ENCODE data around the gene SYNGR4.
"Not testable (repeated sequence)": the region's sequence is repeated elsewhere in the genome, so short reads cannot be mapped to it uniquely, and the experiment has no call there.

SYNGR4 gene

GRCh38 chr19:48342414-48342738 lies 21.8 kb upstream of the SYNGR4 start:
- no peak for DNase-seq

DNA sequence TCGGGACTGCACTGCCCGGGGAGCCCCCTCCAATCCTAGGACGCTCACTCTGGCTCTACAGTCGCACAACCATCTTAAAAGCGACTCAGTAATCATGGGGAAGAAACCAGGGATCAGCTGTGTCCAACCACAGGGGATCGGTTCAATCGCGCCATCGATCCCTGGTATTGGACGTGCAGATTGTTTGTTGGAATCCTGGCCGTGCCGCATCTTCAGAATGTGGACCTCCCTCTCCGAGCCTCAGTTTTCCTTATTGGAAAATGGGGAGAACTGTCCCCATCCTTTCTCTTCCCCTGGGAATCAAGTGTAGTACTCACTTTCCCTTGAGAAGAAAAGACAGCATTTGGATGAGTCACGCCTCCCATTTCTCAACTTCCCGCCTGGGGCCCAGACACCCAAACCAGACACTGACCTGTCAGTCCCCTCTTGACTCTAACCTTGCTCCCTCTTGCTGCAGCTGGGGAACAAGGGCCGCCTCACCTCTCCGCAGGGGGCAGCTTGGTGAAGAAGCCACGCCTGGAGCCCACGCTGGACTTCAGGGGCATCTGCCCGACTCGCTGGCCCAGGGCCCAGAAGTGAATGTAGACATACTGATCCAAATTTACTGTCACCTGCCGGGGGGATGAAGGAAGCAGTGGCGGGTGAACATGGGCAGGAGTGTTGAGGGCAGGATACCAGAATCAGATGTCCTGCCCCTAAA lies 21.2 kb upstream of the SYNGR4 start:
- DNase-seq = no peak

DNA sequence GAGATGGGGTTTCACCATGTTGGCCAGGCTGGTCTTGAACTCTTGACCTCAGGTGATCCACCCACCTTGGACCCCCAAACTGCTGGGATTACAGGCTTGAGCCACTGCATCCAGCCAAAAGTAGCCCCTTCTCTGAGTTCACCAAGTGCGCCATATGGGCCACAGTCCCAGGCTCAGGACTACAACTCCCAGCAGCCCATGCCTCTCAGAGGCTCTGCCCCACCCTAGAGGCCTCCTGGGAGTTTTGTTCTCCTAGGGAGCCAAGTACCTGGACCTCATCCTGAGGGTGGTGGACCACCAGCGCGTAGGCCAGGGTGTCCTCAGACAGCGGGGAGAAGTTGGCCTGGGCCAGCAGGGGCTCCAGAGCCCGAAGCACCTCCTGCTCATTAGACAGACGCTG lies 19.3 kb upstream of the SYNGR4 start:
- no peak for DNase-seq

DNA sequence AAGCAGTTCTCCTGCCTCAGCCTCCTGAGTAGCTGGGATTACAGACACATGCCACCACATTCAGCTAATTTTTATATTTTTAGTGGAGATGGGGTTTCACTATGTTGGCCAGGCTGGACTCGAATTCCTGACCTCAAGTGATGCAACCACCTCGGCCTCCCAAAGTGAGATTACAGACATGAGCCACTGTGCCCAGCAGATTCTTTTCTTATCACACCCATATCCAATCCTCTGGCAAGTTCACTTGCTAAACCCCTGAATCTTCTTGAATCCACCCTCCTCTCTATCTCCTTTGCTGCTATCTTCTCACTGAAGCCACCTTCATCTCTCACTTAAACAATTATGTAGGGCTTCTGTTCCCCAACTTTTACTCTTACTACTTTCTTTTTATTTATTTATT lies 18.0 kb upstream of the SYNGR4 start:
- no peak for DNase-seq

- no peak for DNase-seq
Observed at GRCh38 chr19:48348045-48348444, 16.1 kb upstream of the SYNGR4 start.

GRCh38 chr19:48348737-48349136 lies 15.4 kb upstream of the SYNGR4 start:
- DNase-seq = no peak

DNA sequence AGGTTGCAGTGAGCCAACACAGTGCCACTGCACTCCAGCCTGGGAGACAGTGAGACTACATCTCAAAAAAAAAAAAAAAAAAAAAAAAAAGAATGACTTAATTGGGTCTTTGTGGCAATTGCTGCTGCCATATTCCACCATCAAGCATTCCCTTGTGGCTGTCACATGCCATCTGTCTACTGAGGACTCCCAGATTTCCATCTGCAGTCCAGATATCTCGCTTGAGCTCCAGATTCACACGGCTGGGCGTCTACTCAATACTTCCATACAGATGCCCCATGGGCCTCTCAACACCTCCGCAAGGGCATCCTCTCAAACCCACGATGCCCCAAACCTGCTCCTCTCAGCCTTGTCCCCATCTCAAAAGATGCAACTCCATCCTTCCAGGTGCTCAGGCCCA lies 13.3 kb upstream of the SYNGR4 start:
- DNase-seq = no peak

DNA sequence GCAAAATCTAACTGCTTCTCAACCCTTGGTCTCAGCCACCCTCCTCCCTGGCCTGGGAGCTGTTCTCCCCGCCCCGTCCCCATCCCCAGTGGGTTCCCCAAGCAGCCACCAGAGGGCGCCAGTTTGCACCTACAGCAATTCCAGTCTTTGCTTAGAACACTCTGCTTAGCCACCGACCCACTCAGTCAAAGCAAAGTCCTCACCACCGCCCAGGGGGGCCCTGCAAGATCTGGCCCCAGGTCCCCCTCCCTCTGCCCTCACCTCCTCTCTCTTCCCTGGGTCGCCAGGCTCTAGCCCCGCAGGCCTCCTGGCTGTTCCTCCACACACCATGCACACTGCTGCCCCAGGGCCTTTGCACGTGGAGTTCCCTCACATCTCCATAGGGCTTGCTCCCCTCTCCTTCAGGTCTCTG lies 12.8 kb upstream of the SYNGR4 start:
- peak; percentile 70 for DNase-seq

DNA sequence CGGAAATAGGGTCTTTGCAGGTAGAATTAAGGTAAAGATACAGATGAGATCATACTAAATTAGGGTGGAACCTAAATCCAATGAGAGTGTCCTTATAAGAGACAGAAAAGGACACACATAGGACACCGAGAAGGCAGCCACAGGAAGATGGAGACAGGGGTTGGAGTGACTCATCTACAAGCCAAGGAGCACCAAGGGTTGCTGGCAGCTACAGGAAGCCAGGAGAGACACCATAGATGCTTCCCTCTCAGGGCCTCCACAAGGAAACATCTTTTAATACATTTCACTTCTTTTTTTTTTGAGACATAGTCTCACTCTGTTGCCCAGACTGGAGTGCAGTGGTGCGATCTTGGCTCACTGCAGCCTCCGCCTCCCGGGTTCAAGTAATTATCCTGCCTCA lies 10.5 kb upstream of the SYNGR4 start:
- no peak for DNase-seq

DNA sequence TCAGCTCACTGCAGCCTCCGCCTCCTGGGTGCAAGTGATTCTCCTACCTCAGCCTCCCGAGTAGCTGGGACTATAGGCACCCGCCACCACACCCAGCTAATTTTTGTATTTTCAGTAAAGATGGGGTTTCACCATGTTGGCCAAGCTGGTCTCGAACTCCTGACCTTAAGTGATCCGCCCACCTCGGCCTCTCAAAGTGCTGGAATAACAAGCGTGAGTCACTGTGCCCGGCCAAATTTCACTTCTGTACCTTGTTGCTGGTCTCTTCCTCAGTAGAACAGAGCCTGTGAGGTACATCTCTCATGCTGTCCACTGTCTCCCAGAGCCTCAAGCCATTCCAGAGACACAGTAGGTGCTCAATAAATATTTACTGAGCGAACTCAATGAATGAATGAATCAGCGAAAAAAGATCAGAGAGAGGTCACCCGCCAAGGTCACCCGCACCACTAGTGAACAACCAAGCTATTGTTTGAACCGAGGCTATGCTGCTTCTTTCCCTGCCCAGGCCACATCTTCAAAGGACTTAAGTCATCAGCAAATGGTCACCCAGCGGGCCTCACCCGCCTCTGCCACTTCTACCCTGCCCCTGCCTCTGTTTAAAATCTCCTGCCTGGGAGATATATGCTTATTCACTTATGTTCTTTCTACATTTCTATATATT lies 9.7 kb upstream of the SYNGR4 start:
- DNase-seq = peak; percentile 34

GRCh38 chr19:48355365-48355954 lies 8.7 kb upstream of the SYNGR4 start:
- no peak for DNase-seq

DNA sequence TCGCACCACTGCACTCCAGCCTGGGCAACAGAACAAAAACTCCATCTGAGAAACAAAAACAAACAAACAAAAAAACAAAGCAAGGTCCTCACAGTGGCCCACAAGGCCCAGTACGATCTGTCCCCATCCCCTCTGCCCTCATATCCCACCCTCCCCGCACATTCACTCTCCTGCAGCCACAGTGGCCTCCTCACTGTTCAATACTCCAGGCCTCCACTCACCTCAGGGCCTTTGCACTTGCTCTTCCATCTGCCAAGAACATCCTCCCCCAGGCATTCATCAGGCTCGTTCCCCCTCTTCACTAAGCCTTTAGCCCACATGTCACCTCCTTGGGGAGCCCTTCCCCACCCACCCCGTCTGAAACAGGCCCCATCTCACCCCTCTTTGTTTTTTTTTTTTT lies 5.0 kb upstream of the SYNGR4 start:
- DNase-seq = no peak

DNA sequence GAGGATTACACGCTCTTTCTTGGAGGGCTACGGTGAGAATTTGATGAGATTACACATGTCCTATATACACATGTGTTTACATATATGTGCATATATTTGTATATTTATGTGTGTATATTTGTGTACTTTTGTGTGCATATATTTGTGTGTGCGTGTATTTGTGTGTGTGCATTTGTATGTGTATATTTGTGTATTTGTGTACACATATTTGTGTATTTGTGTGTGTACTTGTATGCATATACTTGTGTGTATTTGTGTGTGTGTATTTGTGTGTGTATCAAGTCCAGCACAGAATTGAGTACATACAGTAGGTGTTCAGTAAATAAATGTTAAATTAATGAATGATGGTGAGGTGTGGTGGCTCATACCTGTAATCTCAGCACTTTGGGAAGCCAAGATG lies 2.3 kb upstream of the SYNGR4 start:
- no peak for DNase-seq

- DNase-seq = peak; percentile 99
Observed at GRCh38 chr19:48362716-48363499, 1.3 kb upstream of the SYNGR4 start.

GRCh38 chr19:48363500-48363809 lies 712 bp upstream of the SYNGR4 start:
- peak; percentile 76 for DNase-seq

DNA sequence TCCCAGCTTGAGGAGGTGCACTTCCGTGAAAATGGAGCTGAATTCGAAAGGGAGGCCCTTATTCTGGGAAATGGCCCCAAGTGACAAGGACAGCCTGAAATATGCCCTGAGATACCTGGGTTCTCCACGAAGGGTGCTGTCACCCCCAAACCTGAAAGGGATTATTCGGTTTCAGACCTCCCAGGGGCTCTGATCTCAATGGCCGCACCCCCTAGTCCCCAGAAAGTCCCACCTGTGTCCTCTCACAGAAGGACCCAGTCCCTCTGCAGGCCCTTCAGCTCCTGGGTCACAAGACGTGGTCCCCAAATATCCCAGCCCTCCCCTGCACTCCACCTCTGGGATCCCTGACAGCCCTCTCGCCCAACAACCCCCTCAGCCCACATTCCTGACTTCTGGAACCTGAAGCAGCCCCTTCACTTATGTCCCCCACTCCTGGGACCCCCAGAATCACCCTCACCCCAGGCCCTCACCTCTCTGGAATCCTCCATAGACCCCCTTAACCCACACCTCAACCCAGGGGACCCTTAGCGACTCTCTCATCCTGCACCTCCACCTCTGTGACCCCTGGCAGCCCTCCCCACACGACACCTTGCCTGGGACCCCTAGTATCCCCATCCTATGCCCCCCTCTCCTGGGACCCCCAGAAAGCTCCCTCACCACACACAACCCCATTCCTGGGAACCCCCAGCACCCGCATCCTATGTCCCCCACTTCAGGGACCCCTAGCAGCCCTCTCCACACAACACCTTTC lies 606 bp downstream of the SYNGR4 start:
- DNase-seq = no peak

DNA sequence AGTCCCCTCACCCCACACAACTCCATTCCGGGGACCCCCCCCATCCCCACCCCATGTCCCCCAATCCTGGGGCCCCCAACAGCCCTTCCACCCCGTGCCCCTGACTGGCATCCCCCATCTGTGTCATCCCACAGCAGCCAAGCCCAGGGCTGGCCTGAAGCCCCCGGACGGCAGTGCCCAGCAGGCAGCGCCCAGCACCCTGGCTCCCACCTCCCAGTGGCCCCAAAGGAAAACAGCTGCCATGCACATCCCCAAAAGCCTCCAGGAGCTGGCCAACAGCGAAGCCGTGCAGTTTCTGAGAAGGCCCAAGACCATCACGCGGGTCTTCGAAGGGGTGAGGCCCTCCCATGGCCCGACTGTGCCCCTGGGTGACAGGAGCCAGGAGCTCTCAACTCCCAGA lies 1.4 kb downstream of the SYNGR4 start:
- no peak for DNase-seq

GRCh38 chr19:48367855-48368254 lies 3.7 kb downstream of the SYNGR4 start:
- peak; percentile 33 for DNase-seq

DNA sequence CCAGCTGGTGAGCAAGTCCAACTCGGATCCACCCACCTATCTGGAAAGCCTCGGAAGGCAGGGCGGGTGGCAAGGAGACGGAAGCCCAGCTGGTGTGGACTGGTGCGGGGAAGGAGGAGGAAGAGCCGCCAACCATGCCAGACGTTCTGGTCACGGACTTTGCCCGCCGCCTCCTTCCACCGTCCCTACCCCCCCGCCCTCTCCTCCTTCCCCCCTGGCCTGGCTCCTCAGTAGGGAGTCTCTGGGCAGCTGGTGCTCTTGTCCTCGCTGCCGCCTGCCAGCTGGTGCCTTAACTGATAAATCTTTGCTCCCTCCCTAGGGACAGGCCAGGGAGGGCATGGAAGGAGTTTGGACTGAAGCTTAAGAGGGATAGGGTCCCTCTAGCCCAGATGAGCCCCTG lies 4.8 kb downstream of the SYNGR4 start:
- no peak for DNase-seq

GRCh38 chr19:48370955-48371354 lies 6.8 kb downstream of the SYNGR4 start:
- no peak for DNase-seq

DNA sequence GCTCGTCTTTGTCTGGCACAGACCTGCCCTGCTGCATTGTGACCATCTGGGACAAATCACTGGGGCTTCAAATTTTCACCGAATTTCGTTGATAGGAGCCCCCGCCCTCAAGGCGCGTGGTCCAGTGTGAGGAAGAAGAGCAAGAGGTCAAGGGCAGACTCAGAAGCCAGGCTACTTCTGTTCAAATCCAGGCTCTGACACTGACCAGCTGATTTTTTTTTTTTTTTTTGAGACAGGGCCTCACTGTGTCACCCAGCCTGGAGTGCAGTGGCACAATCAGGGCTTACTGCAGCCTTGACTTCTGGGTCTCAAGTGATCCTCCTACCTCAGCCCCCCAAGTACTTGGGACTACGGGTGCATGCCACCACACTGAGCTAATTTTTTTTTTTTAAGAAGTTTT lies 7.2 kb downstream of the SYNGR4 start:
- no peak for DNase-seq

GRCh38 chr19:48371771-48372170 lies 7.6 kb downstream of the SYNGR4 start:
- not testable (repeated sequence) for DNase-seq

DNA sequence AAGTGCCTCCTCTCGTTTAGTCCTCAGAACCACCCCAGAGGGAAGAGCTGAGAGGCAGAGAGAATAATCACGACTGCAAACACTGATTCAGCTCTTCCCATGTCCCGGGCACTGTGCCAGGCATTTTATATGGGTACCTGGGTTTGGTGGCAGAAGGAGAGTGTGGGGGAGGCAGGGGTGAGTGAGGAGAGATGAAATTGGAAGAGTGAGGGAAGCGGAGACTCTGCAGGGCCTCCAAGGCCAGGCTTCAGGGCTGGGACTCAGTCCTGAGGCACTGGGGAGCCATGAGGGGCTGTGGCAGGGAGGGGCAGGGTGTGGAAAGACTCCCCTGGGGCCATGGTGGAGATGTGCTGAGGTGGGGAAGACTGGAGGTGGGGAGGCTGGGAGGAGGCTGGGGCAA lies 8.7 kb downstream of the SYNGR4 start:
- peak; percentile 40 for DNase-seq

Measured in DMS53 (cell line).